Measurements from ENCODE around the gene SUN3. TPM values are rescaled to one million over a fixed set of nuclear protein-coding genes. Genes with fewer than 3 reads are reported as not detected.

Gene SUN3
- total and polyA plus RNA-seq, 2 experiments from 2014 or later: 0.43 TPM; not detected in 1

- Histone ChIP-seq H3K4me1 (ENCODE audit: low read depth) (peaks cover 4% of the 10 kb centered on the region), H3K27me3 (no peaks in the 10 kb centered on the region), H3K27ac (no peak overlapping the region), H3K36me3 (peaks cover 5% of the 10 kb centered on the region), H3K9me3 (ENCODE audit: low read depth) (no peaks in the 10 kb centered on the region), H3K4me3 (no peak overlapping the region)
- DNase-seq (ENCODE audit: low read depth in 1 of 2, low spot score in 1 of 2): no peak
- TF ChIP-seq CTCF (IDR thresholded peaks at IDR 0.05; ENCODE audit: low read depth, low read length): no peak
Observed at GRCh38 chr7:47953822-47954221, 75.1 kb downstream of the SUN3 start.

GRCh38 chr7:47952224-47952623 lies 76.7 kb downstream of the SUN3 start:
- Histone ChIP-seq H3K27ac (no peak overlapping the region), H3K36me3 (peaks cover 5% of the 10 kb centered on the region), H3K4me1 (ENCODE audit: low read depth) (peaks cover 4% of the 10 kb centered on the region), H3K4me3 (no peak overlapping the region), H3K9me3 (ENCODE audit: low read depth) (no peaks in the 10 kb centered on the region), H3K27me3 (no peaks in the 10 kb centered on the region)
- no peak for DNase-seq (ENCODE audit: low read depth in 1 of 2, low spot score in 1 of 2)
- TF ChIP-seq CTCF (IDR thresholded peaks at IDR 0.05; ENCODE audit: low read depth, low read length): no peak

- Histone ChIP-seq H3K36me3 (peaks cover 5% of the 10 kb centered on the region), H3K27ac (no peak overlapping the region), H3K4me3 (no peak overlapping the region), H3K9me3 (ENCODE audit: low read depth) (no peaks in the 10 kb centered on the region), H3K4me1 (ENCODE audit: low read depth) (no peaks in the 10 kb centered on the region), H3K27me3 (no peaks in the 10 kb centered on the region)
- no peak for DNase-seq (ENCODE audit: low read depth in 1 of 2, low spot score in 1 of 2)
- TF ChIP-seq CTCF (IDR thresholded peaks at IDR 0.05; ENCODE audit: low read depth, low read length): no peak
Observed at GRCh38 chr7:47951374-47951773, 77.5 kb downstream of the SUN3 start.

GRCh38 chr7:47950714-47951113 lies 78.2 kb downstream of the SUN3 start:
- H3K27ac ChIP-seq: no peak overlapping the region
- DNase-seq (ENCODE audit: low read depth in 1 of 2, low spot score in 1 of 2): peak in 1 of 2 donors; percentile 17
- no peaks in the 10 kb centered on the region for H3K4me1 ChIP-seq (ENCODE audit: low read depth)
- H3K27me3 ChIP-seq: no peaks in the 10 kb centered on the region
- no peaks in the 10 kb centered on the region for H3K9me3 ChIP-seq (ENCODE audit: low read depth)
- no peak overlapping the region for H3K4me3 ChIP-seq
- no peak for TF ChIP-seq CTCF (IDR thresholded peaks at IDR 0.05; ENCODE audit: low read depth, low read length)
- peaks cover 5% of the 10 kb centered on the region for H3K36me3 ChIP-seq

- no peaks in the 10 kb centered on the region for H3K36me3 ChIP-seq
- H3K9me3 ChIP-seq (ENCODE audit: low read depth): no peaks in the 10 kb centered on the region
- TF ChIP-seq CTCF (IDR thresholded peaks at IDR 0.05; ENCODE audit: low read depth, low read length): no peak
- H3K4me1 ChIP-seq (ENCODE audit: low read depth): no peaks in the 10 kb centered on the region
- H3K27ac ChIP-seq: no peak overlapping the region
- H3K4me3 ChIP-seq: no peak overlapping the region
- no peak for DNase-seq (ENCODE audit: low read depth in 1 of 2, low spot score in 1 of 2)
- H3K27me3 ChIP-seq: no peaks in the 10 kb centered on the region
Observed at GRCh38 chr7:47949703-47950102, 79.2 kb downstream of the SUN3 start.
